CD8-positive, alpha-beta memory T cell (primary cell): ENCODE measurements around the gene TMEM217. TPM values are rescaled to one million over a fixed set of nuclear protein-coding genes. Genes with fewer than 3 reads are reported as not detected.
"Not testable (repeated sequence)": the region's sequence is repeated elsewhere in the genome, so short reads cannot be mapped to it uniquely, and the experiment has no call there.

ENCODE experiments used
- CTCF ChIA-PET: fragments of 350-600 bp; sonication (Branson Sonifier 250); formaldehyde crosslinking; loops from one replicate; lab custom pipeline; 2021; ENCODE audit warnings: antibody characterized with exemption; lab: Charles Lee
- POLR2A ChIA-PET: fragments of 350-600 bp; sonication (Branson Sonifier 250); formaldehyde crosslinking; loops from one replicate; lab custom pipeline; 2021; ENCODE audit warnings: antibody characterized with exemption; lab: Charles Lee
- DNase-seq, 5 donors: peaks; one replicate each; pipeline versions ENCODE4 v3.0.0 to v3.0.0-alpha.2; 2020 to 2022; ENCODE audit warnings: mixed read lengths in 1 of 5
- H3K27ac ChIP-seq: one replicate; pipeline ENCODE4 v1.7.0; 2013; ENCODE audit warnings: low read depth, mild to moderate bottlenecking, low read length, moderate library complexity
- H3K27me3 ChIP-seq: 2 replicates; pipeline ENCODE4 v1.7.0; 2013; ENCODE audit warnings: low read length, mild to moderate bottlenecking; ENCODE audit not compliant: insufficient read depth, poor library complexity, severe bottlenecking
- H3K36me3 ChIP-seq: 2 replicates; pipeline ENCODE4 v1.7.0; 2013; ENCODE audit warnings: mild to moderate bottlenecking, low read length, moderate library complexity; ENCODE audit not compliant: insufficient read depth
- H3K4me1 ChIP-seq: 2 replicates; pipeline ENCODE4 v1.7.0; 2013; ENCODE audit warnings: mild to moderate bottlenecking, low read length, moderate library complexity; ENCODE audit not compliant: insufficient read depth
- H3K4me3 ChIP-seq: 2 replicates; pipeline ENCODE4 v1.7.0; 2013; ENCODE audit warnings: mild to moderate bottlenecking, low read length
- H3K9me3 ChIP-seq: 2 replicates; pipeline ENCODE4 v1.7.0; 2013; ENCODE audit warnings: mild to moderate bottlenecking, low read length
- H3K27ac Mint-ChIP-seq, 8 donors: one replicate each; pipeline ENCODE4 v1.8.0; 2020 to 2021; ENCODE audit warnings: mixed read lengths in 8 of 8, mild to moderate bottlenecking in 6 of 8, inconsistent platforms in 3 of 8, moderate library complexity in 3 of 8
- H3K27me3 Mint-ChIP-seq, 2 donors: one replicate each; pipeline ENCODE4 v1.8.0; 2020 to 2021; ENCODE audit warnings: mixed read lengths in 2 of 2, mild to moderate bottlenecking in 1 of 2, moderate library complexity in 1 of 2
- H3K36me3 Mint-ChIP-seq, 3 donors: one replicate each; pipeline ENCODE4 v1.8.0; 2020 to 2021; ENCODE audit warnings: mixed read lengths in 3 of 3, inconsistent platforms in 1 of 3, mild to moderate bottlenecking in 1 of 3
- H3K4me1 Mint-ChIP-seq, 3 donors: one replicate each; pipeline ENCODE4 v1.8.0; 2020 to 2021; ENCODE audit warnings: mixed read lengths in 3 of 3, inconsistent platforms in 1 of 3, mild to moderate bottlenecking in 1 of 3
- H3K4me3 Mint-ChIP-seq, 7 donors: one replicate each; pipeline ENCODE4 v1.8.0; 2020 to 2021; ENCODE audit warnings: mixed read lengths in 7 of 7, mild to moderate bottlenecking in 6 of 7, moderate library complexity in 4 of 7, inconsistent platforms in 2 of 7
- H3K9me3 Mint-ChIP-seq, 5 donors: one replicate each; pipeline ENCODE4 v1.8.0; 2020 to 2022; ENCODE audit warnings: mixed read lengths in 5 of 5, mild to moderate bottlenecking in 3 of 5, moderate library complexity in 2 of 5, inconsistent platforms in 1 of 5
- polyA plus RNA-seq: library from polyadenylated mRNA; unstranded; fragments of 300-500 nt; fragmentation: Illumina TruSeq; gene quantifications from one replicate; pipeline ENCODE4 v1.2.3, GENCODE V29; 2021
- total RNA-seq, 2 experiments: library from RNA; stranded (reverse); gene quantifications; one replicate each; pipeline ENCODE4 v1.2.3, GENCODE V29; 2021

The TMEM217 gene
- total and polyA plus RNA-seq, 3 experiments from 2014 or later = 0.44 to 6.6 (median 4.2) TPM

GRCh38 chr6:37196451-37196850, 61.5 kb downstream of the TMEM217 start:
- H3K27ac Mint-ChIP-seq, POLR2A ChIA-PET, H3K4me3 ChIP-seq, H3K9me3 ChIP-seq, H3K27me3 Mint-ChIP-seq, H3K4me3 Mint-ChIP-seq, H3K27me3 ChIP-seq, H3K36me3 ChIP-seq, DNase-seq, H3K36me3 Mint-ChIP-seq, H3K4me1 ChIP-seq, H3K9me3 Mint-ChIP-seq, H3K27ac ChIP-seq: not testable (repeated sequence)
- CTCF ChIA-PET = interaction anchor here (1.6 to 21.6 kb wide), 2 partner anchors 24 to 173 kb away, joined by 6 to 615 read pairs; no protein-coding TSS in a partner anchor
- H3K4me1 Mint-ChIP-seq = peaks cover 16 to 33% (median 22%) of the 10 kb centered on the region in 3 donors

GRCh38 chr6:37194886-37195285, 63.1 kb downstream of the TMEM217 start:
- H3K36me3 ChIP-seq, H3K36me3 Mint-ChIP-seq, H3K9me3 Mint-ChIP-seq, H3K27me3 Mint-ChIP-seq, H3K4me3 ChIP-seq, H3K4me3 Mint-ChIP-seq, H3K9me3 ChIP-seq, H3K27me3 ChIP-seq, DNase-seq: not testable (repeated sequence)
- Mint-ChIP-seq H3K4me1 (peaks cover 18 to 27% (median 25%) of the 10 kb centered on the region in 3 donors), H3K27ac (peak overlapping the region in 1 of 8 donors; percentile 54)
- Histone ChIP-seq H3K27ac (peak overlapping the region; percentile 3), H3K4me1 (peaks cover 13% of the 10 kb centered on the region)
- CTCF ChIA-PET = interaction anchor here (1.1 to 4.1 kb wide), 3 partner anchors 14 to 177 kb away, joined by 7 to 20 read pairs (median 11); no protein-coding TSS in a partner anchor
- POLR2A ChIA-PET = interaction anchor here (1.0 kb wide), 1 partner anchor 11 kb away, joined by 3 read pairs; no protein-coding TSS in a partner anchor

DNA sequence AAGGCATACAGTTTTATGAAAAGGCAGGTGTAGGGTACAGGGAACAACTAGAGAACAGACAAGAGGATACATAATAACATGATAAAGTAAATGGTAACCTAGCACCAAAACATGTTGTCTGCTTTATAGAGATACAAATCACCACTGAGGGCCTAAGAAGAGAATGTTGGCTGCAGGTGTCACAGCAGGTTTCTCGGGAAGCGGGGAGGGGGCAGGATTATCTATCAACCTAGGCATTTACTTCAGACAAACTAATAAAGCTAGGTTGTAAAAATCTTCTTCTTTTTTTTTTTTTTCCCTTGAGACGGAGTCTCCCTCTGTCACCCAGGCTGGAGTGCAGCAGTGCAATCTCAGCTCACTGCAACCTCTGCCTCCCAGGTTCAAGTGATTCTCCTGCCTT, 65.3 kb downstream of the TMEM217 start:
- peaks cover 31 to 43% (median 40%) of the 10 kb centered on the region in 3 donors for H3K4me1 Mint-ChIP-seq
- POLR2A ChIA-PET = interaction anchor here (0.6 kb wide), 1 partner anchor 16 kb away, joined by 4 read pairs; no protein-coding TSS in a partner anchor

GRCh38 chr6:37190159-37190535, 67.8 kb downstream of the TMEM217 start:
- Histone ChIP-seq H3K36me3 (no peaks in the 10 kb centered on the region), H3K4me1 (peaks cover 54% of the 10 kb centered on the region), H3K4me3 (no peak overlapping the region), H3K27ac (peak overlapping the region; percentile 48), H3K9me3 (no peaks in the 10 kb centered on the region), H3K27me3 (no peaks in the 10 kb centered on the region)
- Mint-ChIP-seq H3K36me3 (no peaks in the 10 kb centered on the region), H3K4me3 (peak overlapping the region in 1 of 7 donors; percentile 51), H3K27ac (peak overlapping the region in 3 of 8 donors; percentile 14 to 86 (median 51)), H3K9me3 (no peaks in the 10 kb centered on the region), H3K4me1 (peaks cover 48 to 66% (median 59%) of the 10 kb centered on the region in 3 donors), H3K27me3 (no peaks in the 10 kb centered on the region)
- CTCF ChIA-PET = interaction anchor here (1.0 to 5.5 kb wide), 6 partner anchors 12 to 171 kb away, joined by 4 to 34 read pairs (median 6); no protein-coding TSS in a partner anchor
- POLR2A ChIA-PET = interaction anchor here (0.6 to 0.7 kb wide), 2 partner anchors 34 to 42 kb away, joined by 3 to 8 read pairs; no protein-coding TSS in a partner anchor
- DNase-seq = no peak

More for the DNA sequence above, 65.3 kb downstream of the TMEM217 start:
- H3K27me3 ChIP-seq = no peaks in the 10 kb centered on the region
- H3K27ac ChIP-seq = peak overlapping the region; percentile 45
- H3K36me3 Mint-ChIP-seq = no peaks in the 10 kb centered on the region
- H3K4me3 Mint-ChIP-seq = no peak overlapping the region
- no peaks in the 10 kb centered on the region for H3K27me3 Mint-ChIP-seq
- no peaks in the 10 kb centered on the region for H3K9me3 ChIP-seq
- CTCF ChIA-PET = interaction anchor here (1.2 to 4.1 kb wide), 5 partner anchors 16 to 175 kb away, joined by 4 to 20 read pairs (median 6); no protein-coding TSS in a partner anchor
- H3K4me3 ChIP-seq = no peak overlapping the region
- H3K36me3 ChIP-seq = no peaks in the 10 kb centered on the region
- no peaks in the 10 kb centered on the region for H3K9me3 Mint-ChIP-seq
- DNase-seq = no peak
- peaks cover 30% of the 10 kb centered on the region for H3K4me1 ChIP-seq
- H3K27ac Mint-ChIP-seq = peak overlapping the region in 2 of 8 donors; percentile 1 to 27

- no peak for DNase-seq
- Histone ChIP-seq H3K36me3 (no peaks in the 10 kb centered on the region), H3K4me1 (peaks cover 57% of the 10 kb centered on the region), H3K27me3 (no peaks in the 10 kb centered on the region), H3K4me3 (no peak overlapping the region), H3K9me3 (no peaks in the 10 kb centered on the region), H3K27ac (peak overlapping the region; percentile 48)
- no peaks in the 10 kb centered on the region for H3K9me3 Mint-ChIP-seq
- H3K4me3 Mint-ChIP-seq = peak overlapping the region in 2 of 7 donors; percentile 48 to 51
- no peaks in the 10 kb centered on the region for H3K36me3 Mint-ChIP-seq
- H3K27me3 Mint-ChIP-seq = no peaks in the 10 kb centered on the region
- ChIA-PET POLR2A (interaction anchor here (0.6 kb wide), 1 partner anchor 14 kb away, joined by 3 read pairs; no protein-coding TSS in a partner anchor), CTCF (interaction anchor here (1.0 to 5.5 kb wide), 7 partner anchors 13 to 167 kb away, joined by 3 to 34 read pairs (median 7); no protein-coding TSS in a partner anchor)
- peak overlapping the region in 2 of 8 donors; percentile 65 to 72 for H3K27ac Mint-ChIP-seq
- H3K4me1 Mint-ChIP-seq = peaks cover 47 to 65% (median 59%) of the 10 kb centered on the region in 3 donors
These were observed 68.9 kb downstream of the TMEM217 start for GRCh38 chr6:37188962-37189510.

DNA sequence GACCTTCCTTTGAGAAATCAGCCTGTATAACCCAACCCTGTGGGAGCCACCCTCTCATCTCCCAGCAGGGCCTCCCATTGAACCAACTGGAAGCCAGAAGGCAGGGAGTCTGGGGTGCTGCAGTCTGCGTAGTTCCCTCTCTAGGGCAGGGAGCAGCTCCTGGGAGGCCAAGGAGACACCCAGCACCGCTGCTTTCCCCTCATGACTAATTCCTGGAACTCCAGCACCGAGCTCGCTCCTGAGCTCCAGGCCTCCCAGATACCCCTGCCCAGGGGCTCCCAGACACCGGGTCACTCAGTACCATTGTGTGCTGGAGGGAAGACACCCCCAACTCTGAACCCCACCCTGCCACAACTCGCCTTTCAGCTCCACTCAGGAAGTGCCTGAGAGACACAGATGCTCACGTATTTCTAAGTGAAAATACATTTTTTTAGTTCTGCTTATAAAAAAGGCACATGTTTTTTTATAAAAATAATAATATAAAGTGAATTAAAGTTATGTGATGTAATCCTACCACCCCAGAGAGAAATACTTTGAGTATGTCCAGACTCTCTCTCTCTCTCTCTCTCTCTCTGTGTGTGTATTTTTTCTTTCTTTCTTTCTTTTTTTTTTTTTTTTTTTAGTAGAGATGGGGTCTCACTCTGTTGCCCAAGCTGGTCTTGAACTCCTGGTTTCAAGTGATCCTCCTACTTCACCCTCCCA, 70.5 kb downstream of the TMEM217 start:
- Mint-ChIP-seq H3K36me3 (no peaks in the 10 kb centered on the region), H3K27ac (peak overlapping the region; percentile 58 to 92 (median 83)), H3K4me1 (peaks cover 50 to 70% (median 66%) of the 10 kb centered on the region in 3 donors), H3K27me3 (no peaks in the 10 kb centered on the region), H3K4me3 (peak overlapping the region in 6 of 7 donors; percentile 8 to 77 (median 69)), H3K9me3 (no peaks in the 10 kb centered on the region)
- no peaks in the 10 kb centered on the region for H3K9me3 ChIP-seq
- H3K4me3 ChIP-seq = peak overlapping the region; percentile 34
- ChIA-PET CTCF (interaction anchor here (0.8 to 5.5 kb wide), 12 partner anchors 10 to 302 kb away, joined by 3 to 34 read pairs (median 4); partner anchors contain the start of gene C6orf89), POLR2A (interaction anchor here (0.7 to 2.0 kb wide), 4 partner anchors 12 to 166 kb away, joined by 3 to 8 read pairs (median 5); partner anchors contain the start of gene PIM1)
- peaks cover 69% of the 10 kb centered on the region for H3K4me1 ChIP-seq
- DNase-seq = peak in 1 of 5 donors; percentile 28
- no peaks in the 10 kb centered on the region for H3K27me3 ChIP-seq
- no peaks in the 10 kb centered on the region for H3K36me3 ChIP-seq
- peak overlapping the region; percentile 78 for H3K27ac ChIP-seq

DNA sequence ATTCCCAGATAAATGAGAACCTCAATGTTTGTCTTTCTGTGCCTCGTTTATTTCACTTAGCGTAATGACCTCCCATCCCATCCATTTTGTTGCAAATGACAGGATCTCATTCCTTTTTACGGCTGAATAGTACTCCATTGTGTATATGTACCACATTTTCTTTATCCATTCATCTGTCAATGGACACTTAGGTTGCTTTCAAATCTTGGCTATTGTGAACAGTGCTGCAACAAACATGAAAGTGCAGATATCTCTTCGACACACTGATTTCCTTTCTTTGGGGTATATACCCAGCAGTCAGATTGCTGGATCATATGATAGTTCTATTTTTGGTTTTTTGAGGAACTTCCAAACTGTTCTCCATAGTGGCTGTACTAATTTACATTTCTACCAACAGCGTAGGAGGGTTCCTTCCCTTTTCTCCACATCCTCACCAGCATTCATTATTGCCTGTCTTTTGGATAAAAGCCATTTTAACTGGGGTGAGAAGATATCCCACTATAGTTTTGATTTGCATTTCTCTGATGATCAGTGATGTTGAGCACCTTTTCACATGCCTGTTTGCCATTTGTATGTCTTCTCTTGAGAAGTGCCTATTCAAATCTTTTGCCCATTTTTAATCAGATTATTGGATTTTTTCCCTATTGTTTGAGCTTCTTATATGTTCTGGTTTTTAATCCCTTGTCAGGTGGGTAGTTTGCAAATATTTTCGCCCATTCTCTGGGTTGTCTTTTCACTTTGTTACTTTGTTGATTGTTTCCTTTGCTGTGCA, 71.8 kb downstream of the TMEM217 start:
- Mint-ChIP-seq H3K4me3 (peak overlapping the region in 6 of 7 donors; percentile 25 to 55 (median 44)), H3K27ac (peak overlapping the region in 7 of 8 donors; percentile 47 to 91 (median 80)), H3K4me1 (peaks cover 53 to 73% (median 68%) of the 10 kb centered on the region in 3 donors)
- H3K27me3 Mint-ChIP-seq, H3K9me3 Mint-ChIP-seq, DNase-seq, H3K9me3 ChIP-seq, H3K4me3 ChIP-seq, H3K36me3 Mint-ChIP-seq, H3K36me3 ChIP-seq, H3K27me3 ChIP-seq, H3K27ac ChIP-seq: not testable (repeated sequence)
- peaks cover 81% of the 10 kb centered on the region for H3K4me1 ChIP-seq
- ChIA-PET CTCF (interaction anchor here (1.1 to 5.5 kb wide), 7 partner anchors 14 to 168 kb away, joined by 3 to 34 read pairs (median 8); no protein-coding TSS in a partner anchor), POLR2A (interaction anchor here (0.7 to 2.0 kb wide), 3 partner anchors 9 to 13 kb away, joined by 3 to 8 read pairs (median 6); no protein-coding TSS in a partner anchor)
